Esophagus squamous epithelium (tissue), 4 donors: Measurements from ENCODE around the gene FZD2.

Source experiments
- CTCF ChIP-seq, 6 experiments: fragments of 450-650 bp in 4 of 6; fragments of 200-600 bp in 2 of 6; sonication (generic) in 2 of 6; IDR thresholded peaks; one replicate each; pipeline ENCODE4 v1.5.1; 2016 to 2019; ENCODE audit warnings: antibody characterized with exemption in 6 of 6, mild to moderate bottlenecking in 4 of 6, moderate library complexity in 4 of 6
- POLR2A ChIP-seq, 4 donors: fragments of 450-650 bp; IDR thresholded peaks; one replicate each; pipeline ENCODE4 v1.6.1; 2017; ENCODE audit warnings: antibody characterized with exemption in 4 of 4, mild to moderate bottlenecking in 4 of 4, moderate library complexity in 3 of 4

DNA sequence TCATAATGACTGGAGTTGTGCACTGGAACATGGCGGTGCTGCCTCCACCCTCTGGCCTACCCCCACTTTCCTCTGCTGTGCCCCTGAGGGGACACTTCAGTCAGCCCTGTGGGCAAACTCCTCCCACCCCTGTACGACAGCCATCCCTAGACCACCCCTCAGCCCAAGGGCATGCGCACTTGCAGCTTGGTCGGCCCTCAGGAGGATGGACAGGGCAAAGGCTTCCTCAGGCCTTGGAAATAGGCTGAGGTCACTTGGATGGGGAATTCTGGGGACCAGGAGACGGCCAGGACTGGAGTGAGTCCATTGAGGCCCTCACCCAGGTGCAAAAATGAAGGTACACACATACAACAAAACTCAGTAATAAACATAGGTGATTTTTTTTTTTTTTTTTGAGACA lies 41.0 kb downstream of the FZD2 start:
- TF ChIP-seq CTCF (IDR thresholded peaks at IDR 0.05), result no peak
- no peak for TF ChIP-seq POLR2A (IDR thresholded peaks at IDR 0.05)
